ENCODE results near the gene CHRNA9.
"Not testable (repeated sequence)": the region's sequence is repeated elsewhere in the genome, so short reads cannot be mapped to it uniquely, and the experiment has no call there.

CHRNA9 gene

DNA sequence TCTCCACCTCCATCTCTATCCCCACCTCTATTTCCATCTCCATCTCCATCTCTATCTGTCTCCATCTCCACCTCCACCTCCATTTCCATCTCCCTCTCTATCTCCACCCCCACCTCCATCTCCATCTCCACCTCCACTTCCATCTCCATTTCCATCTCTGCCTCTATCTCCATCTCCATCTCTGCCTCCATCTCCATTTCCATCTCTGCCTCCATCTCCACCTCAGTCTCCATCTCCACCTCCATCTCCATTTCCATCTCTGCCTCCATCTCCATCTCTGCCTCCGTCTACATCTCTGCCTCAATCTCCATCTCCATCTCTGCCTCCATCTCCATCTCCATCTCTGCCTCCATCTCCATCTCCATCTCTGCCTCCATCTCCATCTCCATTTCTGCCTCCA, 40.8 kb upstream of the CHRNA9 start:
- DNase-seq (ENCODE audit: low spot score), result no peak
- in situ Hi-C loops (cut with MboI; ENCODE audit: low pct_unique_long_range_greater_than_20kb, low sequenced_read_pairs, unreplicated experiment), result no loop called here
- TF ChIP-seq, protein P1, sequence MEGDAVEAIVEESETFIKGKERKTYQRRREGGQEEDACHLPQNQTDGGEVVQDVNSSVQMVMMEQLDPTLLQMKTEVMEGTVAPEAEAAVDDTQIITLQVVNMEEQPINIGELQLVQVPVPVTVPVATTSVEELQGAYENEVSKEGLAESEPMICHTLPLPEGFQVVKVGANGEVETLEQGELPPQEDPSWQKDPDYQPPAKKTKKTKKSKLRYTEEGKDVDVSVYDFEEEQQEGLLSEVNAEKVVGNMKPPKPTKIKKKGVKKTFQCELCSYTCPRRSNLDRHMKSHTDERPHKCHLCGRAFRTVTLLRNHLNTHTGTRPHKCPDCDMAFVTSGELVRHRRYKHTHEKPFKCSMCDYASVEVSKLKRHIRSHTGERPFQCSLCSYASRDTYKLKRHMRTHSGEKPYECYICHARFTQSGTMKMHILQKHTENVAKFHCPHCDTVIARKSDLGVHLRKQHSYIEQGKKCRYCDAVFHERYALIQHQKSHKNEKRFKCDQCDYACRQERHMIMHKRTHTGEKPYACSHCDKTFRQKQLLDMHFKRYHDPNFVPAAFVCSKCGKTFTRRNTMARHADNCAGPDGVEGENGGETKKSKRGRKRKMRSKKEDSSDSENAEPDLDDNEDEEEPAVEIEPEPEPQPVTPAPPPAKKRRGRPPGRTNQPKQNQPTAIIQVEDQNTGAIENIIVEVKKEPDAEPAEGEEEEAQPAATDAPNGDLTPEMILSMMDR (IDR thresholded peaks at IDR 0.05; ENCODE audit: extremely low read depth, insufficient read depth, missing control alignments), result no peak

DNA sequence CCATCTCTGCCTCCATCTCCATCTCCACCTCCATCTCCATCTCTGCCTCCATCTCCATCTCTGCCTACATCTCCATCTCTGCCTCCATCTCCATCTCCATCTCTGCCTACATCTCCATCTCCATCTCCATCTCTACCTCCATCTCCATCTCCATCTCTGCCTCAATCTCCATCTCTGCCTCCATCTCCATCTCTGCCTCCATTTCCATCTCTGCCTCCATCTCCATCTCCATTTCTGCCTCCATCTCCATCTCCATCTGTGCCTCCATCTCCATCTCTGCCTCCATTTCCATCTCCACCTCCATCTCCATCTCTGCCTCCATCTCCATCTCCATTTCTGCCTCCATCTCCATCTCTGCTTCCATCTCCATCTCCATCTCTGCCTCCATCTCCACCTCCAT, 40.1 kb upstream of the CHRNA9 start:
- DNase-seq (ENCODE audit: low spot score); in situ Hi-C loops (cut with MboI; ENCODE audit: low pct_unique_long_range_greater_than_20kb, low sequenced_read_pairs, unreplicated experiment): not testable (repeated sequence)

DNA sequence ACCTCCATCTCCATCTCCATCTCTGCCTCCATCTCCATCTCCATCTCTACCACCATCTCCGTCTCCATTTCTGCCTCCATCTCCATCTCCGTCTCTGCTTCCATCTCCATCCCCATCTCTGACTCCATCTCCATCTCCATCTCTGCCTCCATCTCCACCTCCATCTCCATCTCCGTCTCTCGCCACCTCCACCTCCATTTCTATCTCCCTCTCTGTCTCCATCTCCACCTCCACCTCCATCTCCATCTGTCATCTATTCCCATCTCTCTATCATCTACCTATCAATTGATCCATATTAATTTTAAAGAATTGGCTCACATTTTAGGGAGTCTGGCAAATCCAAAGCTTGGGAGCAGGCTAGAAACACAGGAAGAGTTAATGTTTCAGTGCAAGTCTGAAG, 39.6 kb upstream of the CHRNA9 start:
- TF ChIP-seq, protein P1 (IDR thresholded peaks at IDR 0.05; ENCODE audit: extremely low read depth, insufficient read depth, missing control alignments), result no peak
- DNase-seq (ENCODE audit: low spot score), result no peak
- in situ Hi-C loops (cut with MboI; ENCODE audit: low pct_unique_long_range_greater_than_20kb, low sequenced_read_pairs, unreplicated experiment), result no loop called here

DNA sequence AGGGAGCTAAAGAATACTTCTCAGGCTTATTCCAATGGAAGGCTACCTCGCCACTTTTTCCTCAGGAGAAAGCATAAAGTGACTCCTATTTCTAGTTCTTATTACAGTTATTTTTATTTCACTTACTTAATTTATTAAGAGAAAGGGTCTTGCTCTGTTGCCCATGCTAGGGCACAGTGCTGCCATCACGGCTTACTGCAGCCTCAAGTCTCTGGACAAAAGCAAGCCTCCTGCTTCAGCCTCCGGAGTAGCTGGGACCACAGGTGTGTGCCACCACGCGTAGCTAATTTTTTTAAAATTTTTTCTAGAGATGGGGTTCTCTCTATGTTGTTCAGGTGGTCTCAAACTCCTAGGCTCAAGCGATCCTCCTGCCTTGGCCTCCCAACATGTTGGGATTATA, 36.0 kb upstream of the CHRNA9 start:
- TF ChIP-seq, protein P1 (IDR thresholded peaks at IDR 0.05; ENCODE audit: extremely low read depth, insufficient read depth, missing control alignments), result no peak
- DNase-seq (ENCODE audit: low spot score), result no peak
- in situ Hi-C loops (cut with MboI; ENCODE audit: low pct_unique_long_range_greater_than_20kb, low sequenced_read_pairs, unreplicated experiment), result no loop called here

DNA sequence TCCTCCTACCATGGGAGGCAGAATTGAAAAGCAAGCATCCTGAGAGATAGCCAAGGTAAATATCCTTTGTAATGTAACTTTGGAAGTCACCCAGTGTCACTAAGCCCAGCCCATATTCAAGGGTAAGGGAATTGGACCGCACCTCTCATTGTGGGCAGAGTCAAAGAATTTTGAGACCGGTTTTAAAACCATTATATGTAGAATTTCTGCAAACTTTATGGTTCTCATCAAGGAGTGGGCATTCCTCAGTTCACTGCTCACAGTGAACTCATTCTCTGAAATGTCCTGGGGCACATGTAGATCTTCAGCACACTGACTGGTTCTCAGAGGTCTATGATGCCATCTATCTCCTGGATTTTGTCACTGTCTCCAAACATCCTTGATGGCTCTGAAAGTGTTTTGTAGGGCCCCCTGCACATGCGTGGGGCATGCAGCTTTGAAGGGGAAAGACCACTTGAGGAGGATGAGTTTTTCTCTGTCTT, 35.3 kb upstream of the CHRNA9 start:
- DNase-seq (ENCODE audit: low spot score), result no peak
- in situ Hi-C loops (cut with MboI; ENCODE audit: low pct_unique_long_range_greater_than_20kb, low sequenced_read_pairs, unreplicated experiment), result loop anchor here (25.0 kb wide), 3 partner anchors 88 to 838 kb away; partner anchors contain the start of genes LIAS, RPL9 and UBE2K
- TF ChIP-seq, protein P1 (IDR thresholded peaks at IDR 0.05; ENCODE audit: extremely low read depth, insufficient read depth, missing control alignments), result peak; percentile 5

DNA sequence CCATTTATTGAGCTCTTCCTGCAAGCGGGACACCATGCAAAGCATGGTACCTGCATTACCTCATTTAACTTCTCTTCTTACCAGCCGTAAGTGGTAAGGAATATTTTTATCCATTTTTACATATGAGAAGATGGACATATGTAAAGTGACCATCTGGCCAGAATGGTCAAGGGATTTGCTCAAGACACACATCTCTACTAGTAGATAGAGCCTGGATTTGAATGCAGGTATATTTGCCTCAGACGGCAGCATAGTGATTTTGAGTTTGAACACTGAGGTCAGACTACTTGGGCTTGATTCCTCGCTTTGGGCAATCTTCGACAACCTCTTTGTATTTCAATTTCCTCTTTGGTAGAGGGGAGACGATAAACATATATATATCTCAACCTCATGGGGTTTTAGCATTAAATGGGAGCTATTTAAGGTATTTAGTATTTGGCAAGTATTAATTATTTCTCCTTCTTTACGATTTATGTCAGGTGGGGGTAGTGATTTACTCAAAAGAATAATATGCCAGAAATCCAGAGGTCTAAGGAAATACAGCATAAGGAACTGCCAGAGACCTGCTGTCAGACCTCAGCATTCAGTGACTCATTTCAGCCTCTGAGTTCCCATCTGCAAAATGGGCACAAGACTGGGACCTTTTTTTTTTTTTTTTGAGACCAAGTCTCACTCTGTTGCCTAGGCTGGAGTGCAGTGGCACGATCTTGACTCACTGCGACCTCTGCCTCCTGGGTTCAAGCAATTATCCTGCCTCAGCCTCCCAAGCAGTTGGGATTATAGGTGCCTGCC, 34.6 kb upstream of the CHRNA9 start:
- in situ Hi-C loops (cut with MboI; ENCODE audit: low pct_unique_long_range_greater_than_20kb, low sequenced_read_pairs, unreplicated experiment), result loop anchor here (25.0 kb wide), 3 partner anchors 88 to 838 kb away; partner anchors contain the start of genes LIAS, RPL9 and UBE2K
- TF ChIP-seq, protein P1 (IDR thresholded peaks at IDR 0.05; ENCODE audit: extremely low read depth, insufficient read depth, missing control alignments), result no peak
- DNase-seq (ENCODE audit: low spot score), result no peak

DNA sequence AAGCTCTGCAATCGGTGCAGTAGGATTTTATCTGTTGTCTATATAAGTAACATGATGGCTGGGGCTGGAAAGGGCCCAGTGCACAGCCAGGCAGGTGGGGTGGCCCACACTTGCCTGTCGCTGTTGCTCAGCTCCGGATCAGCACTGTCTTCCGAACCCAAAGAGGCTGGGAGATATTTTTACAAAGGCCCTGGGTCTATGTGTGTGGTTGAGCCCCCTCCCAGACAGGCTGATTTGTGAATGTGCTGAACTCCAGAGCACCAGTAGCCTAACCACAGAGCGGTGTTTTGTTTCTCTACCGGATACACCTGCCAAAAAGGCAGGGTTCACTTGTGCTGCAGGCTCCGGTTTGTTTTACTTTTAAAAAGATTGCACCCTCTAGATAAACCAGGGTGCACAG, 33.5 kb upstream of the CHRNA9 start:
- TF ChIP-seq, protein P1 (IDR thresholded peaks at IDR 0.05; ENCODE audit: extremely low read depth, insufficient read depth, missing control alignments), result no peak
- in situ Hi-C loops (cut with MboI; ENCODE audit: low pct_unique_long_range_greater_than_20kb, low sequenced_read_pairs, unreplicated experiment), result loop anchor here (25.0 kb wide), 3 partner anchors 89 to 839 kb away; partner anchors contain the start of genes LIAS, RPL9 and UBE2K
- peak; percentile 48 for DNase-seq (ENCODE audit: low spot score)

All from GM13977 (cell line).